ENCODE results near the gene UNC119. TPM values are rescaled to one million over a fixed set of nuclear protein-coding genes. Genes with fewer than 3 reads are reported as not detected.
"Not testable (repeated sequence)": the region's sequence is repeated elsewhere in the genome, so short reads cannot be mapped to it uniquely, and the experiment has no call there.

Gene UNC119
- polyA plus RNA-seq, 1 donor (not counting 4 experiments of a cell fraction or from before 2014, with no cell fraction given), result 60.0 TPM

DNA sequence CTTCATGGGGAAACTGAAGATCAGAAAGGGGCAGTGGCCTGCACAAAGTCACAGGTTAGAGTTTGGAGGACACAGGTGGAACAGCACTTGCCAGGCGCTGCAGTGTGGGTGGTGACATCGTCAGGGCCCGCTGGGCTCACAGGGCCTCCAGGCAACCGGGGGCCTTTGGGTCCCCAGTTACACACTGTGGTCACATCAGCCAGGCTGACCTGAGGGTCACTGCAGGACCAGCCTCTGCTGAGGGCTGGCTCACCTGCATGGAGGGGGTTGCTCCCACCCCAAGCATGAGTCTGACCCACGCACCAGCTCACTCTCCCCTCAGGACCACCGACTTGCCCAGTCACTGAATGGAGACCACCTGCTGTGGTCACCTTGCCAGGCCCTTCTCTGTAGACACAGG, 29.2 kb downstream of the UNC119 start:
- H3K9me1 ChIP-seq (ENCODE audit: control insufficient read depth, extremely low read depth, insufficient read depth, low read length), result no peaks in the 10 kb centered on the region
- no peak for TF ChIP-seq EZH2 (IDR thresholded peaks at IDR 0.05; ENCODE audit: low read length)
- no peak for TF ChIP-seq CTCF (optimal IDR thresholded peaks at IDR 0.05 in 1 of 3, IDR thresholded peaks at IDR 0.05 in 1 of 3, conservative IDR thresholded peaks at IDR 0.05 in 1 of 3; ENCODE audit: extremely low read depth in 1 of 3, insufficient read depth in 2 of 3, low read length in 3 of 3)
- H3K27ac ChIP-seq (ENCODE audit: control insufficient read depth, insufficient read depth, low read length), result no peak overlapping the region
- H3K36me3 ChIP-seq (ENCODE audit: control insufficient read depth in 2 of 2, extremely low read depth in 1 of 2, insufficient read depth in 2 of 2, low read length in 2 of 2), result no peaks in the 10 kb centered on the region
- H3K9me3 ChIP-seq (ENCODE audit: control insufficient read depth, low read depth, low read length), result no peaks in the 10 kb centered on the region
- H3K27me3 ChIP-seq (ENCODE audit: control insufficient read depth, extremely low read depth, insufficient read depth, low read length), result no peaks in the 10 kb centered on the region
- no peak overlapping the region for H3K9ac ChIP-seq (ENCODE audit: control insufficient read depth, extremely low read depth, insufficient read depth, low read length)
- peaks cover 14% of the 10 kb centered on the region for H3K4me1 ChIP-seq (ENCODE audit: control insufficient read depth, extremely low read depth, insufficient read depth, low read length)
- H4K20me1 ChIP-seq (ENCODE audit: control insufficient read depth, extremely low read depth, insufficient read depth, low read length), result no peaks in the 10 kb centered on the region
- no peak overlapping the region for H3K4me2 ChIP-seq (ENCODE audit: control insufficient read depth, extremely low read depth, insufficient read depth, low read depth, low read length)
- FAIRE-seq (no peak), DNase-seq (ENCODE audit: low read depth, low spot score) (no peak)
- dilution Hi-C loops (cut with MboI; ENCODE audit: extremely low pct_ligation_motif_present, low sequenced_read_pairs), result no loop called here
- H3K4me3 ChIP-seq (ENCODE audit: control insufficient read depth in 2 of 3, extremely low read depth in 1 of 3, insufficient read depth in 2 of 3, low read depth in 1 of 3, low read length in 3 of 3), result no peak overlapping the region
- H2AFZ ChIP-seq (ENCODE audit: control insufficient read depth, low read length), result no peak overlapping the region
- no peaks in the 10 kb centered on the region for H3K79me2 ChIP-seq (ENCODE audit: control insufficient read depth, insufficient read depth, low read length)

DNA sequence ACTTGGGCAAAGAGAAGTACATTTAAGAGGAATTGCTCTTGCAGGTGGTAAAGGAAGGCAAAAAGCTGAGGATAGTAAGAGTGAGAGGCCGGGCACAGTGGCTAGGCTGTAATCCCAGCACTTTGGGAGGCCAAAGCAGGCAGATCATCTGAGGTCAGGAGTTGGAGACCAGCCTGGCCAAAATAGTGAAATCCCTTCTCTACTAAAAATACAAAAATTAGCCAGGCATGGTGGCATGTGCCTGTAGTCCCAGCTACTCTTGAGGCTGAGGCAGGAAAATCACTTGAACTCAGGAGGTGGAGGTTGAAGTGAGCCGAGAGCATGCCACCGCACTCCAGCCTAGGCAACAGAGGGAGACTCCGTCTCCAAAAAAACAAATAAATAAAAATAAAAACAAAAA, 30.1 kb downstream of the UNC119 start:
- H3K9me3 ChIP-seq (ENCODE audit: control insufficient read depth, low read depth, low read length); H3K79me2 ChIP-seq (ENCODE audit: control insufficient read depth, insufficient read depth, low read length); H3K9me1 ChIP-seq (ENCODE audit: control insufficient read depth, extremely low read depth, insufficient read depth, low read length); H3K4me2 ChIP-seq (ENCODE audit: control insufficient read depth, extremely low read depth, insufficient read depth, low read depth, low read length); H4K20me1 ChIP-seq (ENCODE audit: control insufficient read depth, extremely low read depth, insufficient read depth, low read length); H3K4me1 ChIP-seq (ENCODE audit: control insufficient read depth, extremely low read depth, insufficient read depth, low read length); H2AFZ ChIP-seq (ENCODE audit: control insufficient read depth, low read length); FAIRE-seq; DNase-seq (ENCODE audit: low read depth, low spot score); H3K9ac ChIP-seq (ENCODE audit: control insufficient read depth, extremely low read depth, insufficient read depth, low read length); dilution Hi-C loops (cut with MboI; ENCODE audit: extremely low pct_ligation_motif_present, low sequenced_read_pairs); H3K4me3 ChIP-seq (ENCODE audit: control insufficient read depth in 2 of 3, extremely low read depth in 1 of 3, insufficient read depth in 2 of 3, low read depth in 1 of 3, low read length in 3 of 3); H3K36me3 ChIP-seq (ENCODE audit: control insufficient read depth in 2 of 2, extremely low read depth in 1 of 2, insufficient read depth in 2 of 2, low read length in 2 of 2); H3K27ac ChIP-seq (ENCODE audit: control insufficient read depth, insufficient read depth, low read length); H3K27me3 ChIP-seq (ENCODE audit: control insufficient read depth, extremely low read depth, insufficient read depth, low read length): not testable (repeated sequence)

- Histone ChIP-seq H3K4me2 (ENCODE audit: control insufficient read depth, extremely low read depth, insufficient read depth, low read depth, low read length) (no peak overlapping the region), H3K9me1 (ENCODE audit: control insufficient read depth, extremely low read depth, insufficient read depth, low read length) (no peaks in the 10 kb centered on the region), H3K27ac (ENCODE audit: control insufficient read depth, insufficient read depth, low read length) (no peak overlapping the region), H4K20me1 (ENCODE audit: control insufficient read depth, extremely low read depth, insufficient read depth, low read length) (no peaks in the 10 kb centered on the region), H3K79me2 (ENCODE audit: control insufficient read depth, insufficient read depth, low read length) (no peaks in the 10 kb centered on the region), H2AFZ (ENCODE audit: control insufficient read depth, low read length) (no peak overlapping the region), H3K9me3 (ENCODE audit: control insufficient read depth, low read depth, low read length) (no peaks in the 10 kb centered on the region), H3K27me3 (ENCODE audit: control insufficient read depth, extremely low read depth, insufficient read depth, low read length) (no peaks in the 10 kb centered on the region), H3K9ac (ENCODE audit: control insufficient read depth, extremely low read depth, insufficient read depth, low read length) (no peak overlapping the region), H3K36me3 (ENCODE audit: control insufficient read depth in 2 of 2, extremely low read depth in 1 of 2, insufficient read depth in 2 of 2, low read length in 2 of 2) (no peaks in the 10 kb centered on the region), H3K4me3 (ENCODE audit: control insufficient read depth in 2 of 3, extremely low read depth in 1 of 3, insufficient read depth in 2 of 3, low read depth in 1 of 3, low read length in 3 of 3) (no peak overlapping the region), H3K4me1 (ENCODE audit: control insufficient read depth, extremely low read depth, insufficient read depth, low read length) (peaks cover 6% of the 10 kb centered on the region)
- TF ChIP-seq EZH2 (IDR thresholded peaks at IDR 0.05; ENCODE audit: low read length), result no peak
- TF ChIP-seq CTCF (optimal IDR thresholded peaks at IDR 0.05 in 1 of 3, IDR thresholded peaks at IDR 0.05 in 1 of 3, conservative IDR thresholded peaks at IDR 0.05 in 1 of 3; ENCODE audit: extremely low read depth in 1 of 3, insufficient read depth in 2 of 3, low read length in 3 of 3), result no peak
- DNase-seq (ENCODE audit: low read depth, low spot score), result no peak
- FAIRE-seq, result no peak
- dilution Hi-C loops (cut with MboI; ENCODE audit: extremely low pct_ligation_motif_present, low sequenced_read_pairs), result no loop called here
Measured at GRCh38 chr17:28521311-28522085, 30.9 kb downstream of the UNC119 start.
